ENCODE measurements around the gene ADGRA1.

Gene ADGRA1

GRCh38 chr10:133048266-133048665 is 39.5 kb upstream of the ADGRA1 start:
- DNase-seq: no peak
- H3K27ac ChIP-seq (ENCODE audit: low read length): no peak overlapping the region
- no peak overlapping the region for H2AFZ ChIP-seq (ENCODE audit: low read depth, low read length)
- no peak overlapping the region for H3K9ac ChIP-seq (ENCODE audit: low read depth, low read length)
- H3K4me2 ChIP-seq (ENCODE audit: insufficient read depth, low read length): no peak overlapping the region
- no peaks in the 10 kb centered on the region for H3K9me3 ChIP-seq (ENCODE audit: insufficient read depth, low read length, severe bottlenecking)
- ATAC-seq (ENCODE audit: insufficient read depth, low read depth): no peak
- no peaks in the 10 kb centered on the region for H3K27me3 ChIP-seq (ENCODE audit: insufficient read depth, low read length, poor library complexity)
- H3K79me2 ChIP-seq (ENCODE audit: insufficient read depth, low read length): no peaks in the 10 kb centered on the region
- TF ChIP-seq EZH2 (IDR thresholded peaks at IDR 0.05; ENCODE audit: borderline replicate concordance, low read depth, low read length, severe bottlenecking) (no peak), CTCF (IDR thresholded peaks at IDR 0.05; ENCODE audit: borderline replicate concordance, extremely low read depth, low read length, poor library complexity, severe bottlenecking) (no peak)
- H3K36me3 ChIP-seq (ENCODE audit: insufficient read depth, low read length): no peaks in the 10 kb centered on the region
- peaks cover 6% of the 10 kb centered on the region for H4K20me1 ChIP-seq (ENCODE audit: insufficient read depth, low read length)
- H3K4me3 ChIP-seq (ENCODE audit: low read depth in 1 of 2, low read length in 2 of 2): no peak overlapping the region
- H3K4me1 ChIP-seq (ENCODE audit: insufficient read depth, low read length): no peaks in the 10 kb centered on the region

- DNase-seq (no peak), ATAC-seq (ENCODE audit: insufficient read depth, low read depth) (no peak)
- H4K20me1 ChIP-seq (ENCODE audit: insufficient read depth, low read length): peaks cover 5% of the 10 kb centered on the region; the same call in 1 of the 2 replicates
- no peak overlapping the region for H3K4me2 ChIP-seq (ENCODE audit: insufficient read depth, low read length)
- H3K9me3 ChIP-seq (ENCODE audit: insufficient read depth, low read length, severe bottlenecking): no peaks in the 10 kb centered on the region
- H3K79me2 ChIP-seq (ENCODE audit: insufficient read depth, low read length): no peaks in the 10 kb centered on the region
- H3K4me3 ChIP-seq (ENCODE audit: low read depth in 1 of 2, low read length in 2 of 2): no peak overlapping the region
- no peak overlapping the region for H3K27ac ChIP-seq (ENCODE audit: low read length)
- no peak overlapping the region for H2AFZ ChIP-seq (ENCODE audit: low read depth, low read length)
- H3K9ac ChIP-seq (ENCODE audit: low read depth, low read length): no peak overlapping the region
- H3K27me3 ChIP-seq (ENCODE audit: insufficient read depth, low read length, poor library complexity): no peaks in the 10 kb centered on the region
- TF ChIP-seq CTCF (IDR thresholded peaks at IDR 0.05; ENCODE audit: borderline replicate concordance, extremely low read depth, low read length, poor library complexity, severe bottlenecking) (no peak), EZH2 (IDR thresholded peaks at IDR 0.05; ENCODE audit: borderline replicate concordance, low read depth, low read length, severe bottlenecking) (no peak)
- no peaks in the 10 kb centered on the region for H3K4me1 ChIP-seq (ENCODE audit: insufficient read depth, low read length)
- no peaks in the 10 kb centered on the region for H3K36me3 ChIP-seq (ENCODE audit: insufficient read depth, low read length)
These were observed 38.8 kb upstream of the ADGRA1 start for GRCh38 chr10:133048926-133049325.

GRCh38 chr10:133049639-133050038 is 38.1 kb upstream of the ADGRA1 start:
- H4K20me1 ChIP-seq (ENCODE audit: insufficient read depth, low read length): peaks cover 5% of the 10 kb centered on the region; the same call in 1 of the 2 replicates
- no peaks in the 10 kb centered on the region for H3K79me2 ChIP-seq (ENCODE audit: insufficient read depth, low read length)
- no peak overlapping the region for H3K9ac ChIP-seq (ENCODE audit: low read depth, low read length)
- H3K4me1 ChIP-seq (ENCODE audit: insufficient read depth, low read length): no peaks in the 10 kb centered on the region
- H3K4me2 ChIP-seq (ENCODE audit: insufficient read depth, low read length): no peak overlapping the region
- H3K4me3 ChIP-seq (ENCODE audit: low read depth in 1 of 2, low read length in 2 of 2): no peak overlapping the region
- no peaks in the 10 kb centered on the region for H3K9me3 ChIP-seq (ENCODE audit: insufficient read depth, low read length, severe bottlenecking)
- no peaks in the 10 kb centered on the region for H3K36me3 ChIP-seq (ENCODE audit: insufficient read depth, low read length)
- DNase-seq (no peak), ATAC-seq (ENCODE audit: insufficient read depth, low read depth) (no peak)
- H3K27ac ChIP-seq (ENCODE audit: low read length): no peak overlapping the region
- TF ChIP-seq EZH2 (IDR thresholded peaks at IDR 0.05; ENCODE audit: borderline replicate concordance, low read depth, low read length, severe bottlenecking): no peak
- no peak for TF ChIP-seq CTCF (IDR thresholded peaks at IDR 0.05; ENCODE audit: borderline replicate concordance, extremely low read depth, low read length, poor library complexity, severe bottlenecking)
- no peaks in the 10 kb centered on the region for H3K27me3 ChIP-seq (ENCODE audit: insufficient read depth, low read length, poor library complexity)
- H2AFZ ChIP-seq (ENCODE audit: low read depth, low read length): no peak overlapping the region

- ATAC-seq (ENCODE audit: insufficient read depth, low read depth): no peak
- Histone ChIP-seq H3K9ac (ENCODE audit: low read depth, low read length) (no peak overlapping the region), H2AFZ (ENCODE audit: low read depth, low read length) (no peak overlapping the region), H3K4me1 (ENCODE audit: insufficient read depth, low read length) (no peaks in the 10 kb centered on the region), H3K27ac (ENCODE audit: low read length) (no peak overlapping the region), H3K27me3 (ENCODE audit: insufficient read depth, low read length, poor library complexity) (no peaks in the 10 kb centered on the region), H3K9me3 (ENCODE audit: insufficient read depth, low read length, severe bottlenecking) (no peaks in the 10 kb centered on the region), H3K79me2 (ENCODE audit: insufficient read depth, low read length) (no peaks in the 10 kb centered on the region), H4K20me1 (ENCODE audit: insufficient read depth, low read length) (peaks cover 5% of the 10 kb centered on the region; the same call in 1 of the 2 replicates), H3K4me3 (ENCODE audit: low read depth in 1 of 2, low read length in 2 of 2) (no peak overlapping the region), H3K4me2 (ENCODE audit: insufficient read depth, low read length) (no peak overlapping the region), H3K36me3 (ENCODE audit: insufficient read depth, low read length) (no peaks in the 10 kb centered on the region)
- DNase-seq: no peak
- TF ChIP-seq CTCF (IDR thresholded peaks at IDR 0.05; ENCODE audit: borderline replicate concordance, extremely low read depth, low read length, poor library complexity, severe bottlenecking) (no peak), EZH2 (IDR thresholded peaks at IDR 0.05; ENCODE audit: borderline replicate concordance, low read depth, low read length, severe bottlenecking) (no peak)
These were observed 37.4 kb upstream of the ADGRA1 start for GRCh38 chr10:133050371-133050770.

Data from DND-41 (cell line).